ENCODE data around the gene DCLK1.

DNA sequence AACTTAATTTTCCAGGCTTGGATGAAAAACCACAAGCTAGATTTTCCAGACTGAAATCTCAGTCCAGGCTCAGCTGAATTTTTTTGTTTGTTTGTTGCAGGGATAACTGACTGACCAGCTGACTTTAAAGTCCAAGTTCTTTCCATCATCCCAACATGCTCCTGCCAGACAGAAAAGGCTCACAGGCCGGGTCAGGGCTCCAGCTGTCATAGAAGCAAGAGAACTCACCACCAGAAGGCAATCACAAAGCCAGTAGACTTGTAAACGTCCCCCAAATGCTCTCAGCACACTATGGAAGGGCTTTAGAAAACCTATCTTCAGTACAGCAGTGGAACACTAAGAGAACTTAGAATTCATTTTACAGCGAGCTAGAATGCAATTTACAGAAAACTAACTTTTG lies 25.5 kb downstream of the DCLK1 start:
- TF ChIP-seq, protein P1, sequence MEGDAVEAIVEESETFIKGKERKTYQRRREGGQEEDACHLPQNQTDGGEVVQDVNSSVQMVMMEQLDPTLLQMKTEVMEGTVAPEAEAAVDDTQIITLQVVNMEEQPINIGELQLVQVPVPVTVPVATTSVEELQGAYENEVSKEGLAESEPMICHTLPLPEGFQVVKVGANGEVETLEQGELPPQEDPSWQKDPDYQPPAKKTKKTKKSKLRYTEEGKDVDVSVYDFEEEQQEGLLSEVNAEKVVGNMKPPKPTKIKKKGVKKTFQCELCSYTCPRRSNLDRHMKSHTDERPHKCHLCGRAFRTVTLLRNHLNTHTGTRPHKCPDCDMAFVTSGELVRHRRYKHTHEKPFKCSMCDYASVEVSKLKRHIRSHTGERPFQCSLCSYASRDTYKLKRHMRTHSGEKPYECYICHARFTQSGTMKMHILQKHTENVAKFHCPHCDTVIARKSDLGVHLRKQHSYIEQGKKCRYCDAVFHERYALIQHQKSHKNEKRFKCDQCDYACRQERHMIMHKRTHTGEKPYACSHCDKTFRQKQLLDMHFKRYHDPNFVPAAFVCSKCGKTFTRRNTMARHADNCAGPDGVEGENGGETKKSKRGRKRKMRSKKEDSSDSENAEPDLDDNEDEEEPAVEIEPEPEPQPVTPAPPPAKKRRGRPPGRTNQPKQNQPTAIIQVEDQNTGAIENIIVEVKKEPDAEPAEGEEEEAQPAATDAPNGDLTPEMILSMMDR (IDR thresholded peaks at IDR 0.05) = no peak
- TF ChIP-seq POLR2A (IDR thresholded peaks at IDR 0.05) (no peak), POLR2AphosphoS5 (IDR thresholded peaks at IDR 0.05) (no peak), EP300 (IDR thresholded peaks at IDR 0.05) (no peak)

All from suprapubic skin (tissue), 4 donors.